GM12878 (cell line): Measurements from ENCODE around the gene RPUSD1. TPM values are rescaled to one million over a fixed set of nuclear protein-coding genes. Genes with fewer than 3 reads are reported as not detected.

Experiments
- ATAC-seq: fragments of 200-7000 bp; cut with Tn5 transposase; 3 replicates; pipeline ENCODE4 v1.9.1; 2020; ENCODE audit warnings: mild to moderate bottlenecking, moderate library complexity
- BruUV-seq: library from RNA; stranded (reverse); fragments of 400-500 nt; replicated peaks from 2 replicates; lab custom pipeline; 2021; lab: Mats Ljungman, UMichigan
- CTCF ChIA-PET: fragments of 300-600 bp; sonication (Branson Sonifier 250); formaldehyde crosslinking; extraction: SDS; loops from one replicate; lab custom pipeline; 2021; ENCODE audit warnings: inconsistent platforms; lab: Yijun Ruan, JAX
- POLR2A ChIA-PET: fragments of 350-600 bp; formaldehyde crosslinking; extraction: SDS; loops from one replicate; lab custom pipeline; 2021; ENCODE audit warnings: inconsistent platforms; lab: Charles Lee
- RAD21 ChIA-PET: fragments of 300-600 bp; sonication (Branson Sonifier 250); formaldehyde crosslinking; loops from one replicate; lab custom pipeline; 2023; ENCODE audit warnings: antibody characterized with exemption; ENCODE audit not compliant: unreplicated experiment; lab: Charles Lee
- SMC1A ChIA-PET: fragments of 300-600 bp; sonication (Branson Sonifier 250); formaldehyde crosslinking; loops from one replicate; lab custom pipeline; 2023; ENCODE audit not compliant: unreplicated experiment, uncharacterized antibody; lab: Charles Lee
- DNase-seq: peaks from one replicate; pipeline ENCODE4 v3.0.0-alpha.2; 2011; ENCODE audit warnings: low read depth, low spot score
- FAIRE-seq: peaks from 3 replicates; lab custom pipeline; 2011; peaks lifted over from hg19 to GRCh38; lab: Jason Lieb, UNC
- H2AFZ ChIP-seq: 2 replicates; pipeline ENCODE4 v1.6.0; 2011; ENCODE audit warnings: low read depth, low read length, control low read depth; ENCODE audit not compliant: control insufficient read depth
- H3K27ac ChIP-seq: 2 replicates; pipeline ENCODE4 v1.5.1; 2011; ENCODE audit warnings: control low read depth; ENCODE audit not compliant: control insufficient read depth, insufficient read depth
- H3K27me3 ChIP-seq, 2 experiments: replicated peaks in 1 of 2; 2 replicates each; pipeline versions ENCODE4 v1.6.0 to v1.6.1; 2011; ENCODE audit warnings: low read length in 1 of 2; ENCODE audit not compliant: control insufficient read depth in 2 of 2, insufficient read depth in 2 of 2
- H3K36me3 ChIP-seq, 2 experiments: 2 replicates each; pipeline ENCODE4 v1.5.1; 2011; ENCODE audit warnings: low read length in 1 of 2; ENCODE audit not compliant: control insufficient read depth in 2 of 2, insufficient read depth in 2 of 2
- H3K4me1 ChIP-seq: 2 replicates; pipeline ENCODE4 v1.6.1; 2011; ENCODE audit warnings: mild to moderate bottlenecking, low read length, moderate library complexity, mixed read lengths; ENCODE audit not compliant: control insufficient read depth, insufficient read depth
- H3K4me2 ChIP-seq: 2 replicates; pipeline ENCODE4 v1.6.0; 2011; ENCODE audit warnings: control low read depth; ENCODE audit not compliant: control insufficient read depth, insufficient read depth
- H3K4me3 ChIP-seq: fragments of 200-600 bp; sonication (generic); 2 replicates; pipeline ENCODE4 v1.5.1; 2016
- H3K79me2 ChIP-seq: 2 replicates; pipeline ENCODE4 v1.6.0; 2011; ENCODE audit warnings: low read length; ENCODE audit not compliant: control insufficient read depth, insufficient read depth
- H3K9ac ChIP-seq: 2 replicates; pipeline ENCODE4 v1.8.0; 2011; ENCODE audit warnings: low read length, control low read depth, mixed read lengths; ENCODE audit not compliant: control insufficient read depth, insufficient read depth
- H3K9me3 ChIP-seq: replicated peaks from 3 replicates; pipeline ENCODE4 v1.5.1; 2011; ENCODE audit warnings: mild to moderate bottlenecking, low read length; ENCODE audit not compliant: control insufficient read depth, insufficient read depth
- H4K20me1 ChIP-seq: 2 replicates; pipeline ENCODE4 v1.6.0; 2011; ENCODE audit not compliant: control insufficient read depth, insufficient read depth
- BCL3 ChIP-seq: IDR thresholded peaks from 2 replicates; pipeline ENCODE4 v1.6.1; 2011; ENCODE audit warnings: borderline replicate concordance, low read depth, mild to moderate bottlenecking, moderate library complexity, low read length; ENCODE audit not compliant: insufficient read depth, poor library complexity, severe bottlenecking
- CHD4 ChIP-seq: fragments of 200-600 bp; sonication (generic); IDR thresholded peaks from 2 replicates; pipeline ENCODE4 v1.6.1; 2016; ENCODE audit warnings: mild to moderate bottlenecking
- E2F4 ChIP-seq: IDR thresholded peaks from 2 replicates; pipeline ENCODE4 v1.6.1; 2012; ENCODE audit warnings: low read depth, low read length, improper control_type of control experiment
- HDAC2 ChIP-seq: fragments of 200-600 bp; sonication (generic); IDR thresholded peaks from 2 replicates; pipeline ENCODE4 v1.6.1; 2017
- NFIC ChIP-seq: IDR thresholded peaks from 2 replicates; pipeline ENCODE4 v1.6.1; 2012; ENCODE audit warnings: low read depth, mild to moderate bottlenecking, inconsistent platforms, low read length, moderate library complexity
- NKRF ChIP-seq: fragments of 450-650 bp; conservative IDR thresholded peaks from 2 replicates; pipeline ENCODE4 v1.6.1; 2017; ENCODE audit warnings: mild to moderate bottlenecking, moderate library complexity
- PAX5 ChIP-seq: IDR thresholded peaks from 2 replicates; pipeline ENCODE4 v1.6.1; 2011; ENCODE audit warnings: low read depth, low read length, borderline replicate concordance
- PBX3 ChIP-seq: IDR thresholded peaks from 2 replicates; pipeline ENCODE4 v1.6.1; 2011; ENCODE audit warnings: mild to moderate bottlenecking, low read depth, low read length, moderate library complexity; ENCODE audit not compliant: insufficient replicate concordance
- RBBP5 ChIP-seq: fragments of 200-600 bp; sonication (generic); conservative IDR thresholded peaks from 2 replicates; pipeline ENCODE4 v1.6.1; 2016
- RUNX3 ChIP-seq: IDR thresholded peaks from 2 replicates; pipeline ENCODE4 v1.6.1; 2012; ENCODE audit warnings: low read length, inconsistent platforms
- SRF ChIP-seq, 2 experiments: IDR thresholded peaks; 2 replicates each; pipeline ENCODE4 v1.6.1; 2011; ENCODE audit warnings: low read depth in 2 of 2, low read length in 2 of 2, mild to moderate bottlenecking in 1 of 2, moderate library complexity in 1 of 2
- TARDBP ChIP-seq: IDR thresholded peaks from 2 replicates; pipeline ENCODE4 v1.6.1; 2016; ENCODE audit warnings: borderline replicate concordance
- WGBS: methylation state at CpG from one replicate; pipeline ENCODE4 v1.1.6; 2016; ENCODE audit warnings: low lambda C conversion rate; ENCODE audit not compliant: insufficient replicate concordance, insufficient coverage; ENCODE audit errors: missing lambda C conversion rate; 5-methylcytosine and 5-hydroxymethylcytosine counted together
- in situ Hi-C: fragments of 300-500 bp; cut with MboI; formaldehyde crosslinking; loops from 9 replicates; pipeline ENCODE4 v1.14.3; 2018; ENCODE audit warnings: mixed read lengths
- intact Hi-C: fragments of 100-400 bp; cut with micrococcal nuclease; formaldehyde crosslinking; loops from one replicate; pipeline ENCODE4 v1.14.2; 2022; ENCODE audit not compliant: unreplicated experiment
- polyA plus RNA-seq, 11 experiments: library from polyadenylated mRNA; depleted of rRNA in 4 of 11; unstranded in 6 of 11; stranded (reverse) in 5 of 11; fragments of >200 nt; fragmentation: Nextera tagmentation in 4 of 11; fragmentation: Illumina TruSeq in 1 of 11; extraction: Ambion mirVana in 4 of 11; extraction: Trizol in 1 of 11; gene quantifications; 1 replicate in 1 of 11; 2 replicates in 10 of 11; pipeline versions ENCODE4 v1.2.1 to v1.2.3, GENCODE V29; 2011 to 2016; ENCODE audit warnings: inconsistent platforms in 2 of 11, missing spikeins in 2 of 11, low read depth in 1 of 11
- total RNA-seq, 4 experiments: library from RNA; depleted of rRNA in 3 of 4; stranded (reverse); fragments of >200 nt in 3 of 4; fragmentation: Illumina TruSeq in 1 of 4; extraction: Trizol in 1 of 4; gene quantifications; 2 replicates each; pipeline versions ENCODE4 v1.2.1 to v1.2.3, GENCODE V29; 2013 to 2021

Gene RPUSD1
- total and polyA plus RNA-seq, 10 of the 15 experiments (the other 5 are each of a cell fraction or from before 2014, with no cell fraction given), result 0.55 to 49.9 (median 21.1) TPM

- Histone ChIP-seq H3K9me3 (no peaks in the 10 kb centered on the region; the same call in 2 of the 3 replicates), H4K20me1 (no peaks in the 10 kb centered on the region), H3K4me2 (no peak overlapping the region), H3K36me3 (no peaks in the 10 kb centered on the region), H3K4me1 (no peaks in the 10 kb centered on the region), H3K27ac (no peak overlapping the region), H3K4me3 (no peak overlapping the region), H3K79me2 (no peaks in the 10 kb centered on the region), H3K27me3 (no peaks in the 10 kb centered on the region), H2AFZ (no peak overlapping the region), H3K9ac (no peak overlapping the region)
- intact Hi-C loops (no loop called here), in situ Hi-C loops (no loop called here)
- no peak for FAIRE-seq
- ATAC-seq, result no peak
- no TSS peak for BruUV-seq
- RAD21 ChIA-PET, result no interaction called here
- no peak for TF ChIP-seq TARDBP
- CTCF ChIA-PET, result no interaction called here
- WGBS, result 59% methylated on average over 21 of the region's 21 CpGs
- DNase-seq, result no peak
- POLR2A ChIA-PET, result no interaction called here
- SMC1A ChIA-PET, result no interaction called here
These were observed 34.2 kb upstream of the RPUSD1 start for GRCh38 chr16:822174-822908.

GRCh38 chr16:821751-822150 is 33.6 kb upstream of the RPUSD1 start:
- FAIRE-seq (no peak), ATAC-seq (no peak), DNase-seq (no peak)
- intact Hi-C loops, result no loop called here
- 30% methylated on average over 7 of the region's 13 CpGs for WGBS
- ChIA-PET RAD21 (no interaction called here), CTCF (no interaction called here), POLR2A (no interaction called here), SMC1A (no interaction called here)
- H3K79me2 ChIP-seq, result no peaks in the 10 kb centered on the region
- H3K4me2 ChIP-seq, result no peak overlapping the region
- H2AFZ ChIP-seq, result no peak overlapping the region
- no peaks in the 10 kb centered on the region; the same call in 2 of the 3 replicates for H3K9me3 ChIP-seq
- H3K27me3 ChIP-seq, result no peaks in the 10 kb centered on the region; a peak in 1 of 4 replicates
- no peaks in the 10 kb centered on the region for H3K36me3 ChIP-seq
- H3K4me1 ChIP-seq, result no peaks in the 10 kb centered on the region
- H3K4me3 ChIP-seq, result no peak overlapping the region
- H4K20me1 ChIP-seq, result no peaks in the 10 kb centered on the region
- BruUV-seq, result no TSS peak
- no peak overlapping the region for H3K27ac ChIP-seq
- H3K9ac ChIP-seq, result no peak overlapping the region
- in situ Hi-C loops, result no loop called here
- TF ChIP-seq HDAC2 (no peak), NKRF (no peak), RUNX3 (no peak), BCL3 (no peak), PBX3 (no peak), NFIC (no peak), CHD4 (no peak), SRF (IDR thresholded peaks at IDR 0.05; ENCODE audit: low read depth in 2 of 2, low read length in 2 of 2) (no peak), RBBP5 (no peak), PAX5 (no peak), E2F4 (no peak)
